DMS 273 (cell line): ENCODE data around the gene CDC14C.
"Not testable (repeated sequence)": the region's sequence is repeated elsewhere in the genome, so short reads cannot be mapped to it uniquely, and the experiment has no call there.

Experiments
- DNase-seq: peaks from one replicate; lab custom pipeline; 2025; ENCODE audit not compliant: unreplicated experiment; lab: John Stamatoyannopoulos, UW

The CDC14C gene

GRCh38 chr7:48924433-48924832 is at the start of gene CDC14C:
Gene CDC14C, plus strand, starts transcription at chr7:48924547. Its CDS starts 126 bp downstream, at chr7:48924673.
- no peak for DNase-seq

- peak; percentile 27 for DNase-seq
Measured at GRCh38 chr7:48875045-48875916, 49.1 kb upstream of the CDC14C start.

- no peak for DNase-seq
Measured at GRCh38 chr7:48876087-48876486, 48.3 kb upstream of the CDC14C start.

DNA sequence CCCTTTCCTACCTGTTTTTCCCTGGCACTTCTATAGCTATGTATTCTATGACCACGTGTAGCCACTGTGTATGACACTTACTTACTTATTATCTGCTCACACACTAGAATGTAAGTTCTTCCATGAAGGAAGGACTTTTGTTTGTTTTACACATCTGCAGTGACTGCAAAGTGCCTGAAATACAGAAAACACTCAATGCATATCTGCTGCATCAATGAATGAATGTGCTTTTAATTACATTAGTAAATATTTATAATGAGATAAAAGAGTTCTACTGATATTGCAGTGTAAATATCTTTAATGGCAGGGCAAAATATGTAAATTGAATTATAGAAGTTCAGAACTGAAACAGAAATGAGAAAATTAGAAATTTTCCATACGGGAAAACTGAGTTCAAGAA is 43.5 kb upstream of the CDC14C start:
- no peak for DNase-seq

DNA sequence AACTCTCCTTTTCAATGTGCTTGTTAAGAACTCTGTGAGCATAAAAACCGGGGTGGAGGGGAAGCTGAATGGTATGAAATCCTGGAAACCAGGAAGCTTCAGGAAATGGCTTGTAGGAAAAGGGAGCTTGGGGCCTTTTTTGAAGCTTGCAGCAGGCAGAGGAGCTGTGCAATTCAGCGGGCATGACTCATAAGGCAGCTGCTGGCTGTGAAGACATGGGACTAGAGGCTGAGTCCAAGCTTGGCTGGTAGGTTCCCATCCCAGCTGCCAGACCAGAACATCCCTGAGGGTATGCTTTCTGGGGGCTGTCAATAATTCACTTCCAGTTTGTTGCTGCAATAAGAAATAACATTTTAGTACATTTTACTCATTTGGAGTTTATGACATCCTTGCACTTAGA is 36.8 kb upstream of the CDC14C start:
- DNase-seq, result peak; percentile 5

DNA sequence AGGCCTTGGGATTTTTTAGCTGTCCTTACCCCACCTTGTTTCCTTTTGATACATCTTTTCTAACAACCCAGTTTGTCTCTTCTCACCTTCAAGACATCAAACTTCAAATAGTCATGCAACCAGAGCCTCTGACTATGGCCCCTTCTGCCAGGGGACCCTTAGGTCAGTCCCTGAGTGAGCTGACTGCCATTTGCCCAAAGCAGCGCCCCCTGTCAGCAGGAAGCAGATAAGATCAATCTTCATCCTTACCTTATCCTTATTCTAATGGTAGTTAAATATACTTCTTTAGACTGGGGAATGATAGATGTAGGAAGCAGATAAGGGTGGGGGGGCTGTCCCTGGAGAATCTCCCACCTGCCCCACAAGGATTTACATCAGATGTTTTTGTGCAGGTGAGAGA is 29.8 kb upstream of the CDC14C start:
- DNase-seq, result no peak

GRCh38 chr7:48899932-48900331 is 24.4 kb upstream of the CDC14C start:
- no peak for DNase-seq

GRCh38 chr7:48901966-48902365 is 22.4 kb upstream of the CDC14C start:
- DNase-seq, result peak; percentile 22

DNA sequence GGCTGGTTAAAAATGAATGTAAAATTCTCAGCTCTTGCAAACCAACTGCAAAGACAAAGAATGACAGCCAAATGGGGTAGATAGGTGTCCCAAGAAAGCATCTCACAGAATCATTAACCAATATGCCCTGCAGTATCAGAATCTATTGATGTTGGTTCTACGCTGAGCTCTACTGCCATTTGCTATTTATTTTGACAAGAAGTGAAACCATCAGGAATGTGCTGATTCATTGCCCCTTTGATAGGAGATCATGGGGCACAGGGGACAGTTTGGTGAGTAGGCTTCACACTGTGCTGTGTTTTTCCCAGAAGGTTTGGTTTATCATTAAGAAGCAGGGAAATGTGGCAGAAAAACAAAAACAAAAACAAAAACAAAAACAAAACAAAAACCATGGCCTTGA is 19.4 kb upstream of the CDC14C start:
- DNase-seq, result no peak

DNA sequence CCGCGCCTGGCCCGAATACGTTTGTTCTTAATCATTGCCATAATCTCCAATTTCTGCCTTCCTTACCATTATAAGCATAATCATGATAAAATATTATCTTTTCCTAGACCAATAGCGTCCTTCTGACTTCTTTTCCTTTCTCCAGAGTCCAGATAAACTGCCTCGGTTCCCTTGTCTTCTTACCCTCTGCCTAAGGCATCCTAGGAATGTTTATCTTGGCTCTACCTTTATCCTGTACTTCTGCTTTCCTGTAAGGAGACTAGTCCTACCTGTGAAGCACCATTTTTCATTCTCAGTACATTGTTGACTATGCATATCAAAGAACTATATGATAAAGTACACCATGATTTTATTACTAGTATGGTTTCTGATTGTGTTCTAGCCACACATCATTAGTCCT is 18.7 kb upstream of the CDC14C start:
- not testable (repeated sequence) for DNase-seq

GRCh38 chr7:48909887-48910286 is 14.5 kb upstream of the CDC14C start:
- not testable (repeated sequence) for DNase-seq

DNA sequence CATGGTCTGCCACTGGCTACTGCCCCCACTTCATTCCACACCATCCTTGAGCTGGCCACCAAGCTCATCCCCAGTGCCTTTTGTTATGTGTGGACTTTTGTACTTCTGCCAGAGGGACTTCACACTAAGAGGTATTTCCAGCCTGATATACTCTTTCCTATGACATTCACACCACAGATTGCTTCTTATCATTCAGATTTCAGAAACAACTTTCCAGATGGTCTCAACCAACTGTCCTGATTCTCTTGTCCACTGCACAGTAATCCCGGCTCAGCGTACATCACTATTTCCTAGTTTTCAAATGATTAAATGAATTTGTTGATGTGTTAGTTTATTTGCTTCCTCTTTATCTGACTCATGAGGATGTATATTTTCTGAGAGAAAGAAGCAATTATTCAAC is 7.1 kb downstream of the CDC14C start:
- no peak for DNase-seq

DNA sequence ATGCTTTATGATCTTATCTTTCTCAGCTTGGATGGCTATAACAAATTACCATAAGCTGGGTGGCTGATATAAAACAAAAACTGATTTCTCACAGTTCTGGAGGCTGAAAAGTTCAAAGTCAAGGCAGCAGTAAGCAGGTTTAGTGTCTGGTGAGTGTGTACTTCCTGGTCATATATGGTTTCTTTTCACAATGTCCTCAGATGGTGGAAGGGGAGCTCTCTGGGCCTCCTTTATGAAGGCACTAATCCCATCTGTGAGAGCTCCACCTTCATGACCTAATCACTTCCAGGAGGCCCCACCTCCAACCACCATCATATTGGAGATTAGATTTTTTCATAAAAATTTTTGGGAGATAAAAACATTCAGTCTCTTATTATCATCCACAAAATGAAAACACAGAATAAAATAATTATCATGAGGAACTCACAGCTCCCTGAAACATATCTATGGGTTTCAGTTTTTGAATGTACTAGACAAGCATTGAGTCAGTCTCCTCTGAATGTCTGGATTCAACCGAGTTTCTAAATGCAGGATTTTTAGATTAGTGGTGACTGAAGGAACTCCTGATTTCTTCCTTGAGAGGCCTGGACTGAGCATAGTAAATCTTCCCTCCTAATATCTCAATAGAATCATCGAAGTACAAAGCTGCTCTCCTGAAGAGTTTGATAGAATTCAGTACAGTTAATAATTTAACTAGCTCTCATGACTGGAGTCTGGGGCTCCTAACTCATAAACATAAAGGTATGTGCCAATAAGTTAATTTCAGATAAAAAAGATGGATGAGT is 8.0 kb downstream of the CDC14C start:
- DNase-seq, result no peak

GRCh38 chr7:48933549-48934085 is 9.3 kb downstream of the CDC14C start:
- no peak for DNase-seq

GRCh38 chr7:48938539-48939295 is 14.4 kb downstream of the CDC14C start:
- DNase-seq, result peak; percentile 4

GRCh38 chr7:48943279-48943990 is 19.1 kb downstream of the CDC14C start:
- no peak for DNase-seq

GRCh38 chr7:48955916-48956315 is 31.6 kb downstream of the CDC14C start:
- DNase-seq, result no peak

GRCh38 chr7:48959676-48960075 is 35.3 kb downstream of the CDC14C start:
- DNase-seq, result peak; percentile 10

- DNase-seq, result no peak
Measured at GRCh38 chr7:48962821-48963505, 38.6 kb downstream of the CDC14C start.

- no peak for DNase-seq
Measured at GRCh38 chr7:48964074-48964473, 39.7 kb downstream of the CDC14C start.
